SK-N-SH treated with all-trans-retinoic acid at 6 μM for 48 hours (cell line): ENCODE results near the gene LRRC4C.

Experiments used
- ATAC-seq: fragments of 200-7000 bp; cut with Tn5 transposase; 3 replicates; pipeline ENCODE4 v1.9.1; 2020; ENCODE audit warnings: mild to moderate bottlenecking, moderate library complexity
- ARNTL ChIP-seq: fragments of 450-650 bp; formaldehyde crosslinking; IDR thresholded peaks from 2 replicates; pipeline ENCODE4 v1.5.0; 2020; ENCODE audit warnings: low read depth, mild to moderate bottlenecking, moderate library complexity, borderline replicate concordance
- BACH2 ChIP-seq: fragments of 250-450 bp; sonication (Bioruptor Pico); IDR thresholded peaks from 2 replicates; pipeline ENCODE4 v1.9.0; 2021; ENCODE audit warnings: mild to moderate bottlenecking, borderline replicate concordance
- CREB5 ChIP-seq: fragments of 250-450 bp; sonication (Bioruptor Pico); IDR thresholded peaks from 2 replicates; pipeline ENCODE4 v1.5.1; 2020; ENCODE audit warnings: low read depth, mild to moderate bottlenecking, moderate library complexity
- CSDC2 ChIP-seq: fragments of 250-450 bp; sonication (Bioruptor Pico); IDR thresholded peaks from 2 replicates; pipeline ENCODE4 v1.5.0; 2020; ENCODE audit warnings: mild to moderate bottlenecking, moderate library complexity
- CSRNP3 ChIP-seq: fragments of 250-450 bp; sonication (Bioruptor Pico); IDR thresholded peaks from 2 replicates; pipeline ENCODE4 v1.5.1; 2021; ENCODE audit warnings: mild to moderate bottlenecking, moderate library complexity
- ESRRG ChIP-seq: fragments of 250-450 bp; sonication (Bioruptor Pico); IDR thresholded peaks from 2 replicates; pipeline ENCODE4 v1.6.1; 2021; ENCODE audit warnings: mild to moderate bottlenecking
- GLIS3 ChIP-seq: fragments of 250-450 bp; sonication (Bioruptor Pico); IDR thresholded peaks from 2 replicates; pipeline ENCODE4 v1.5.0; 2020; ENCODE audit warnings: mild to moderate bottlenecking, moderate library complexity
- ISL1 ChIP-seq: fragments of 250-450 bp; sonication (Bioruptor Pico); IDR thresholded peaks from 2 replicates; pipeline ENCODE4 v2.1.2; 2022; ENCODE audit warnings: mild to moderate bottlenecking, moderate library complexity
- OSR1 ChIP-seq: fragments of 250-450 bp; sonication (Bioruptor Pico); IDR thresholded peaks from 2 replicates; pipeline ENCODE4 v1.8.0; 2022; ENCODE audit warnings: moderate library complexity, mild to moderate bottlenecking, inconsistent platforms
- PATZ1 ChIP-seq: fragments of 250-450 bp; sonication (Bioruptor Pico); IDR thresholded peaks from 2 replicates; pipeline ENCODE4 v1.8.0; 2020; ENCODE audit warnings: mild to moderate bottlenecking, moderate library complexity, borderline replicate concordance
- SNAI2 ChIP-seq: fragments of 250-450 bp; sonication (Bioruptor Pico); IDR thresholded peaks from 2 replicates; pipeline ENCODE4 v1.5.0; 2020; ENCODE audit warnings: mild to moderate bottlenecking, moderate library complexity
- TCF4 ChIP-seq: fragments of 250-450 bp; sonication (Bioruptor Pico); IDR thresholded peaks from 2 replicates; pipeline ENCODE4 v1.8.0; 2021; ENCODE audit warnings: mild to moderate bottlenecking, moderate library complexity, borderline replicate concordance
- ZFP3 ChIP-seq: fragments of 250-450 bp; sonication (Bioruptor Pico); IDR thresholded peaks from 2 replicates; pipeline ENCODE4 v1.5.0; 2020; ENCODE audit warnings: mild to moderate bottlenecking, moderate library complexity
- ZFP30 ChIP-seq: fragments of 450-650 bp; formaldehyde crosslinking; IDR thresholded peaks from 2 replicates; pipeline ENCODE4 v1.5.0; 2022; ENCODE audit warnings: mild to moderate bottlenecking, moderate library complexity
- ZNF565 ChIP-seq: fragments of 450-650 bp; formaldehyde crosslinking; conservative IDR thresholded peaks from 2 replicates; pipeline ENCODE4 v1.5.0; 2020; ENCODE audit warnings: low read depth, mild to moderate bottlenecking, moderate library complexity
- ZNF70 ChIP-seq: fragments of 450-650 bp; formaldehyde crosslinking; IDR thresholded peaks from 2 replicates; pipeline ENCODE4 v1.5.0; 2020; ENCODE audit warnings: mild to moderate bottlenecking, moderate library complexity
- ZNF8 ChIP-seq: fragments of 450-650 bp; formaldehyde crosslinking; IDR thresholded peaks from 2 replicates; pipeline ENCODE4 v1.5.0; 2020; ENCODE audit warnings: mild to moderate bottlenecking, moderate library complexity
- TF ChIP-seq, protein P1 (sequence below): fragments of 250-450 bp; sonication (Bioruptor Pico); IDR thresholded peaks from 2 replicates; pipeline ENCODE4 v1.5.0; 2020; ENCODE audit warnings: mild to moderate bottlenecking, moderate library complexity

LRRC4C gene

GRCh38 chr11:40816976-40817375 is 642.5 kb downstream of the LRRC4C start (continued):
- no peak for TF ChIP-seq ZNF565 (CRISPR knock-in tag)
- TF ChIP-seq ARNTL (CRISPR knock-in tag), result no peak
- no peak for TF ChIP-seq GLIS3
- TF ChIP-seq OSR1 (CRISPR knock-in tag), result no peak
- no peak for TF ChIP-seq CSRNP3 (CRISPR knock-in tag)
- TF ChIP-seq ZNF8 (CRISPR knock-in tag), result no peak
- TF ChIP-seq PATZ1 (CRISPR knock-in tag), result no peak
- no peak for TF ChIP-seq ISL1 (CRISPR knock-in tag)

DNA sequence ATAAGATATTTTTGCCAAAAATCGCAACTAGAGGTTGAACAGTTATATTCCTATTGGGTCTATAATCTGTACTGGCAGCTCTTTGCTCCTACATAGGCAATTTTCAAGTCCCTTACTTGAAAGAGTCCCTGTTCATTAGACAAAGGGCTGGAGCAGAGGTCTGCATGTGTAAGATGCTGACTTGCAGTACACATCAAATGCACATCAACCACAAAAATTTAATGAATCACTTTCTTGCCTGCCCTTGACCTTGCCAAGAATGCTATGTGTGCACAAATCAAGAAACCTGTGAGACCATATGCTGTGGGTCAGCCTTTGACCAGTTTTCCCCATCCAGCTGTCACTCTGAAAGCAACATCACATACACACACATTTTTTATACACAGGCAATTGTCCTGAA is 661.5 kb downstream of the LRRC4C start:
- no peak for TF ChIP-seq ZNF8 (CRISPR knock-in tag)
- no peak for ATAC-seq

DNA sequence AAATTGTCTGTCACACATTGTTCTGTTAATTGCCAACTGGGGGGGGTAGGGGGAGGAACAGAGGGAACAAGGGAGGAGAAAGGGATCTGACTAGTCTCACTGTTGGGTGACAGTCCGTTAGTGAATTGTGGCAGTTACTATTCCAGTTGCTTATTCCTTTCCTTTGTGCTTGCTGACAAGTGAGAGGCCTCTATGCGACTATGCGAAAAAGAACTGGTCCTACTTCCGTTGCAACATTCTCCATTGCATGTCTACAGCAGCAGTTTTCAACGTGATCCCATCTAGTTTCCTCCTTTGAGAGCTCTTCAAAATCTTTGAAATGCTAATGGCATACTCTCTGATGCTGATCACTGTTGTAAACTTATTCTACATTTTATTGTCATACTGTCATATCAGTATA is 672.2 kb downstream of the LRRC4C start:
- no peak for ATAC-seq
- TF ChIP-seq ARNTL (CRISPR knock-in tag) (no peak), CREB5 (CRISPR knock-in tag) (no peak), OSR1 (CRISPR knock-in tag) (no peak), CSRNP3 (CRISPR knock-in tag) (no peak), ZNF70 (CRISPR knock-in tag) (no peak), SNAI2 (CRISPR knock-in tag) (no peak), ZFP30 (CRISPR knock-in tag) (no peak)
- TF ChIP-seq, all 23 proteins: peak for 0

DNA sequence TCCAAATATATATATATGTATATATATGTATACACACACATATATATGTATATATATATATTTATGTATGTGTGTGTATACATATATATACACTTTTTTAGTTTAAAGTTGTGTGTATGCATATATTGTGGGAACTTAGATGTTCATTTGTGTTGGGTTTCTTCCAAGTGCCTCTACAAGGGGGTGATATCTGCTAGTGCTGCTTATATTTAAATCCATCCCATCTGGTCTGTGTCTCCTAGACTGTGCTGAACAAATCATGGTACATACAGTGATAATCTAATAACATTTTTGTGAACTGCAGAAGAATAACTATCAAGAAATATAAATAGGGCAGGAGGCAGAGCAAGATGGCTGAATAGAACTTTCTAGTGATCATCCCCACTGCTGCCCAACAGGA is 696.4 kb downstream of the LRRC4C start:
- ATAC-seq, result no peak

DNA sequence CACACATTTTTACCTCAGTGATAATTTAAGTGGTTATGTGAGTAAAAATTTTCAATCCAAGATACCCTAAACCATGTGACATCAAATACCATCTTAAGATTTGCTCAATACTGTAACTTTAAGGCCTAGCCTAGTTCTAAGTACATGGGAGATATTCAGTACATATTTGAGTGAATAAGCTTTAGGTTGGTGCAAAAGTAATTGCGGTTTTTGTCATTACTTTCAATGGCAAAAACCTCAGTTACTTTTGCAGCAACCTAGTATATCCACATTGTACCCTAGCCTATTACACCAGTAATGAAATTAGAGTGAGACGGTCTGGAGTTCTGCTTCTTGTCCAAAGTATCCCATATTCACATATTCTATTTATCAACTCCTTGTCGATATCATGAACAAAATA is 700.1 kb downstream of the LRRC4C start:
- ATAC-seq, result no peak
- TF ChIP-seq CSDC2 (CRISPR knock-in tag) (no peak), CSRNP3 (CRISPR knock-in tag) (no peak), OSR1 (CRISPR knock-in tag) (no peak), ZNF70 (CRISPR knock-in tag) (no peak), ZFP30 (CRISPR knock-in tag) (no peak), ZNF565 (CRISPR knock-in tag) (no peak), ESRRG (CRISPR knock-in tag) (no peak), ZFP3 (CRISPR knock-in tag) (no peak), TCF4 (CRISPR knock-in tag) (no peak), BACH2 (no peak)
- TF ChIP-seq, protein P1, sequence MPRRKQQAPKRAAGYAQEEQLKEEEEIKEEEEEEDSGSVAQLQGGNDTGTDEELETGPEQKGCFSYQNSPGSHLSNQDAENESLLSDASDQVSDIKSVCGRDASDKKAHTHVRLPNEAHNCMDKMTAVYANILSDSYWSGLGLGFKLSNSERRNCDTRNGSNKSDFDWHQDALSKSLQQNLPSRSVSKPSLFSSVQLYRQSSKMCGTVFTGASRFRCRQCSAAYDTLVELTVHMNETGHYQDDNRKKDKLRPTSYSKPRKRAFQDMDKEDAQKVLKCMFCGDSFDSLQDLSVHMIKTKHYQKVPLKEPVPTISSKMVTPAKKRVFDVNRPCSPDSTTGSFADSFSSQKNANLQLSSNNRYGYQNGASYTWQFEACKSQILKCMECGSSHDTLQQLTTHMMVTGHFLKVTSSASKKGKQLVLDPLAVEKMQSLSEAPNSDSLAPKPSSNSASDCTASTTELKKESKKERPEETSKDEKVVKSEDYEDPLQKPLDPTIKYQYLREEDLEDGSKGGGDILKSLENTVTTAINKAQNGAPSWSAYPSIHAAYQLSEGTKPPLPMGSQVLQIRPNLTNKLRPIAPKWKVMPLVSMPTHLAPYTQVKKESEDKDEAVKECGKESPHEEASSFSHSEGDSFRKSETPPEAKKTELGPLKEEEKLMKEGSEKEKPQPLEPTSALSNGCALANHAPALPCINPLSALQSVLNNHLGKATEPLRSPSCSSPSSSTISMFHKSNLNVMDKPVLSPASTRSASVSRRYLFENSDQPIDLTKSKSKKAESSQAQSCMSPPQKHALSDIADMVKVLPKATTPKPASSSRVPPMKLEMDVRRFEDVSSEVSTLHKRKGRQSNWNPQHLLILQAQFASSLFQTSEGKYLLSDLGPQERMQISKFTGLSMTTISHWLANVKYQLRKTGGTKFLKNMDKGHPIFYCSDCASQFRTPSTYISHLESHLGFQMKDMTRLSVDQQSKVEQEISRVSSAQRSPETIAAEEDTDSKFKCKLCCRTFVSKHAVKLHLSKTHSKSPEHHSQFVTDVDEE (CRISPR knock-in tag), result no peak

More for the DNA sequence above, 696.4 kb downstream of the LRRC4C start:
- TF ChIP-seq, protein P1 (CRISPR knock-in tag), result no peak
- TF ChIP-seq ZFP3 (CRISPR knock-in tag) (no peak), TCF4 (CRISPR knock-in tag) (no peak), ZNF8 (CRISPR knock-in tag) (no peak), CSDC2 (CRISPR knock-in tag) (no peak)
